Measurements from ENCODE around the gene PRKG1. TPM values are rescaled to one million over a fixed set of nuclear protein-coding genes. Genes with fewer than 3 reads are reported as not detected.

The PRKG1 gene
- total RNA-seq, 1 donor from 2014 or later: 50.2 TPM

DNA sequence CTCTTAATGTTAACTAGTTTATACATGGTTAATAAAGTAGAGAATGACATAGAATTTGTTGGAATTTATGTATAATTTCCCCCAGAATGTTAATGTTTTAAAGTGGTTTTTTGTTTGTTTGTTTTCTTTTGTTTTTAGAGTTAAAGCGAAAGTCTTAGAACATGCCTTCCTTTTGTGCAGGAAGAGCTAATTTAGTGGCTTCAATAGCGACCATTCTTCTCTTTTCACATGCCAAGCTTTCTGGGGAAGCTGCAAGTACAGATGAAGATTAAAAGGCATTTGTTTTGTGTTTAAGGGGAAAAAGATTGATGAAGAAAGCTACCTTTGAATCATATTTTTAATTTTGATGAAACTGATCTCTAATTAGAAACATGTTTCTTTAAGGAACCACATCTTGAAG is 881.4 kb downstream of the PRKG1 start:
- no peaks in the 10 kb centered on the region for H3K27me3 ChIP-seq
- H3K4me1 ChIP-seq: peaks cover 6 to 26% of the 10 kb centered on the region in 2 donors
- intact Hi-C loops (cut with DNase I): loop anchor here (10.0 kb wide), 1 partner anchor 881 kb away; the partner anchor contains the start of gene PRKG1
- no peaks in the 10 kb centered on the region for H3K36me3 ChIP-seq
- H3K9me3 ChIP-seq: no peaks in the 10 kb centered on the region
- TF ChIP-seq CTCF (IDR thresholded peaks at IDR 0.05): no peak
- H3K4me3 ChIP-seq: no peak overlapping the region
- peak overlapping the region; percentile 24 to 50 for H3K27ac ChIP-seq
- DNase-seq (ENCODE audit: low spot score in 2 of 2): no peak

DNA sequence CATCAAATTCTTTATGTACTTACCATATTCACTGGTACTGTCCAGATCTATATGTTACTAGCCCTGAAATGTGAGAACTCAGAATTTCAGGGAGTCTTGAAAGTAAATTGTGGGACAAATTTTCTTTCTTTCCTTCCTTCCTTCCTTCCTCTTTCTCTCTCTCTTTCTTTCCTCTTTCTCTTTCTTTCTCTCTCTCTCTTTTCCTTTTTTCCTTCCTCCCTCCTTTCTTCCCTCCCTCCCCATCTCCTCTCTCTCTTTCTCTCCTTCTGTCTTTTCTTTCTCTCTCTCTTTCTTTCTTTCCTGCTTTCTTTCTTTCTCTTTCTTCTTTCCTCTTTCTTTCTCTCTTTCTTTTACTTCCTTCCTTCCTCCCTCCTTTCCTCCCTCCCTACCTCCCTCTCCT is 882.5 kb downstream of the PRKG1 start:
- intact Hi-C loops (cut with DNase I): loop anchor here (10.0 kb wide), 1 partner anchor 882 kb away; the partner anchor contains the start of gene PRKG1

GRCh38 chr10:51960494-51960895 is 886.2 kb downstream of the PRKG1 start:
- intact Hi-C loops (cut with DNase I): loop anchor here (5.0 to 10.0 kb wide), 2 partner anchors 258 to 536 kb away; no protein-coding TSS in a partner anchor
- peak overlapping the region in 1 of 2 donors; percentile 29 for H3K27ac ChIP-seq

More for the DNA sequence above, 882.5 kb downstream of the PRKG1 start:
- no peak for TF ChIP-seq CTCF (IDR thresholded peaks at IDR 0.05)
- Histone ChIP-seq H3K27ac (peak overlapping the region in 1 of 2 donors; percentile 50), H3K4me3 (no peak overlapping the region), H3K9me3 (no peaks in the 10 kb centered on the region), H3K36me3 (no peaks in the 10 kb centered on the region), H3K4me1 (peaks cover 6 to 20% of the 10 kb centered on the region in 2 donors), H3K27me3 (no peaks in the 10 kb centered on the region)
- no peak for DNase-seq (ENCODE audit: low spot score in 2 of 2)

GRCh38 chr10:51961401-51961800 is 887.1 kb downstream of the PRKG1 start:
- Histone ChIP-seq H3K9me3 (no peaks in the 10 kb centered on the region), H3K27me3 (no peaks in the 10 kb centered on the region), H3K4me1 (peaks cover 3 to 11% of the 10 kb centered on the region in 2 donors), H3K4me3 (no peak overlapping the region), H3K27ac (no peak overlapping the region), H3K36me3 (no peaks in the 10 kb centered on the region)
- intact Hi-C loops (cut with DNase I): loop anchor here (5.0 to 10.0 kb wide), 2 partner anchors 259 to 537 kb away; no protein-coding TSS in a partner anchor
- TF ChIP-seq CTCF (IDR thresholded peaks at IDR 0.05): no peak
- DNase-seq (ENCODE audit: low spot score in 2 of 2): no peak

More at GRCh38 chr10:51960494-51960895, 886.2 kb downstream of the PRKG1 start:
- Histone ChIP-seq H3K4me3 (no peak overlapping the region), H3K4me1 (peaks cover 3 to 11% of the 10 kb centered on the region in 2 donors), H3K36me3 (no peaks in the 10 kb centered on the region), H3K27me3 (no peaks in the 10 kb centered on the region), H3K9me3 (no peaks in the 10 kb centered on the region)
- TF ChIP-seq CTCF (IDR thresholded peaks at IDR 0.05): peak; percentile 42 to 67 (median 43)
- DNase-seq (ENCODE audit: low spot score in 2 of 2): no peak

GRCh38 chr10:51964630-51965029 is 890.3 kb downstream of the PRKG1 start:
- no peak overlapping the region for H3K27ac ChIP-seq
- no peaks in the 10 kb centered on the region for H3K27me3 ChIP-seq
- no peak for TF ChIP-seq CTCF (IDR thresholded peaks at IDR 0.05)
- H3K4me1 ChIP-seq: peaks cover 3 to 11% of the 10 kb centered on the region in 2 donors
- DNase-seq (ENCODE audit: low spot score in 2 of 2): no peak
- no peaks in the 10 kb centered on the region for H3K9me3 ChIP-seq
- no peak overlapping the region for H3K4me3 ChIP-seq
- no peaks in the 10 kb centered on the region for H3K36me3 ChIP-seq
- intact Hi-C loops (cut with DNase I): loop anchor here (5.0 to 10.0 kb wide), 2 partner anchors 262 to 540 kb away; no protein-coding TSS in a partner anchor
